HG03558 (cell line): ENCODE measurements around the gene PMEPA1.

Experiments used
- ATAC-seq: cut with Tn5 transposase; IDR thresholded peaks from one replicate; pipeline ENCODE4 v1.9.1; 2021; ENCODE audit warnings: moderate number of reproducible peaks; ENCODE audit not compliant: unreplicated experiment; ENCODE audit errors: extremely low read depth

Gene PMEPA1

GRCh38 chr20:57654998-57655808, 54.6 kb downstream of the PMEPA1 start:
- ATAC-seq: no peak

- ATAC-seq: no peak
These were observed 55.3 kb downstream of the PMEPA1 start for GRCh38 chr20:57654363-57654997.

- ATAC-seq: no peak
These were observed 55.9 kb downstream of the PMEPA1 start for GRCh38 chr20:57653910-57654309.

GRCh38 chr20:57653546-57653900, 56.3 kb downstream of the PMEPA1 start:
- no peak for ATAC-seq

- ATAC-seq: no peak
These were observed 56.9 kb downstream of the PMEPA1 start for GRCh38 chr20:57652606-57653545.

GRCh38 chr20:57651881-57652605, 57.8 kb downstream of the PMEPA1 start:
- no peak for ATAC-seq

- no peak for ATAC-seq
These were observed 58.9 kb downstream of the PMEPA1 start for GRCh38 chr20:57650756-57651483.

GRCh38 chr20:57650266-57650665, 59.5 kb downstream of the PMEPA1 start:
- no peak for ATAC-seq

GRCh38 chr20:57649617-57650015, 60.2 kb downstream of the PMEPA1 start:
- ATAC-seq: no peak

GRCh38 chr20:57648878-57649616, 60.8 kb downstream of the PMEPA1 start:
- no peak for ATAC-seq

GRCh38 chr20:57647933-57648785, 61.7 kb downstream of the PMEPA1 start:
- no peak for ATAC-seq

GRCh38 chr20:57647006-57647932, 62.5 kb downstream of the PMEPA1 start:
- ATAC-seq: no peak

GRCh38 chr20:57638895-57639236, 70.9 kb downstream of the PMEPA1 start:
- ATAC-seq: no peak

- no peak for ATAC-seq
These were observed 71.5 kb downstream of the PMEPA1 start for GRCh38 chr20:57638173-57638894.

- ATAC-seq: no peak
These were observed 75.8 kb downstream of the PMEPA1 start for GRCh38 chr20:57633945-57634491.

GRCh38 chr20:57632286-57632685, 77.5 kb downstream of the PMEPA1 start:
- no peak for ATAC-seq
